GM12878 (cell line): ENCODE results near the gene MVB12B.

Experiments
- CHD2 ChIP-seq: IDR thresholded peaks from 2 replicates; pipeline ENCODE4 v1.6.1; 2011; ENCODE audit warnings: low read depth, low read length, improper control_type of control experiment, borderline replicate concordance
- JUND ChIP-seq: IDR thresholded peaks from 2 replicates; pipeline ENCODE4 v1.6.1; 2012; ENCODE audit warnings: low read depth, mild to moderate bottlenecking, low read length, improper control_type of control experiment, moderate library complexity
- NFXL1 ChIP-seq: fragments of 450-650 bp; IDR thresholded peaks from 2 replicates; pipeline ENCODE4 v1.6.1; 2017; ENCODE audit warnings: antibody characterized with exemption, mild to moderate bottlenecking, borderline replicate concordance
- POLR2A ChIP-seq: IDR thresholded peaks from 2 replicates; pipeline ENCODE4 v1.6.1; 2011; ENCODE audit warnings: low read depth, mild to moderate bottlenecking, low read length
- SIN3A ChIP-seq: IDR thresholded peaks from 2 replicates; pipeline ENCODE4 v1.6.1; 2012; ENCODE audit warnings: low read depth, low read length, improper control_type of control experiment
- TAF1 ChIP-seq: IDR thresholded peaks from 2 replicates; pipeline ENCODE4 v1.6.1; 2011; ENCODE audit warnings: mild to moderate bottlenecking, low read depth, low read length, borderline replicate concordance
- TF ChIP-seq, protein P1 (sequence below), 3 experiments: IDR thresholded peaks in 2 of 3; conservative IDR thresholded peaks in 1 of 3; 2 replicates each; pipeline ENCODE4 v1.5.1; 2011; ENCODE audit warnings: low read depth in 3 of 3, low read length in 3 of 3, mild to moderate bottlenecking in 3 of 3, control low read depth in 2 of 3, moderate library complexity in 2 of 3, inconsistent platforms in 1 of 3, mixed read lengths in 1 of 3; ENCODE audit not compliant: control insufficient read depth in 2 of 3, insufficient read depth in 1 of 3; ENCODE audit errors: extremely low read depth in 1 of 3
- TF ChIP-seq, protein P2 (sequence below): fragments of 450-650 bp; IDR thresholded peaks from 2 replicates; pipeline ENCODE4 v1.6.1; 2014; ENCODE audit warnings: mild to moderate bottlenecking

- TF ChIP-seq NFXL1 (no peak), JUND (no peak), POLR2A (no peak), TAF1 (no peak), SIN3A (no peak), CHD2 (no peak)
- TF ChIP-seq, protein P1, sequence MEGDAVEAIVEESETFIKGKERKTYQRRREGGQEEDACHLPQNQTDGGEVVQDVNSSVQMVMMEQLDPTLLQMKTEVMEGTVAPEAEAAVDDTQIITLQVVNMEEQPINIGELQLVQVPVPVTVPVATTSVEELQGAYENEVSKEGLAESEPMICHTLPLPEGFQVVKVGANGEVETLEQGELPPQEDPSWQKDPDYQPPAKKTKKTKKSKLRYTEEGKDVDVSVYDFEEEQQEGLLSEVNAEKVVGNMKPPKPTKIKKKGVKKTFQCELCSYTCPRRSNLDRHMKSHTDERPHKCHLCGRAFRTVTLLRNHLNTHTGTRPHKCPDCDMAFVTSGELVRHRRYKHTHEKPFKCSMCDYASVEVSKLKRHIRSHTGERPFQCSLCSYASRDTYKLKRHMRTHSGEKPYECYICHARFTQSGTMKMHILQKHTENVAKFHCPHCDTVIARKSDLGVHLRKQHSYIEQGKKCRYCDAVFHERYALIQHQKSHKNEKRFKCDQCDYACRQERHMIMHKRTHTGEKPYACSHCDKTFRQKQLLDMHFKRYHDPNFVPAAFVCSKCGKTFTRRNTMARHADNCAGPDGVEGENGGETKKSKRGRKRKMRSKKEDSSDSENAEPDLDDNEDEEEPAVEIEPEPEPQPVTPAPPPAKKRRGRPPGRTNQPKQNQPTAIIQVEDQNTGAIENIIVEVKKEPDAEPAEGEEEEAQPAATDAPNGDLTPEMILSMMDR (IDR thresholded peaks at IDR 0.05 in 2 of 3, conservative IDR thresholded peaks at IDR 0.05 in 1 of 3; ENCODE audit: control insufficient read depth in 2 of 3, extremely low read depth in 1 of 3, insufficient read depth in 1 of 3, low read depth in 3 of 3, low read length in 3 of 3): no peak
- TF ChIP-seq, protein P2, sequence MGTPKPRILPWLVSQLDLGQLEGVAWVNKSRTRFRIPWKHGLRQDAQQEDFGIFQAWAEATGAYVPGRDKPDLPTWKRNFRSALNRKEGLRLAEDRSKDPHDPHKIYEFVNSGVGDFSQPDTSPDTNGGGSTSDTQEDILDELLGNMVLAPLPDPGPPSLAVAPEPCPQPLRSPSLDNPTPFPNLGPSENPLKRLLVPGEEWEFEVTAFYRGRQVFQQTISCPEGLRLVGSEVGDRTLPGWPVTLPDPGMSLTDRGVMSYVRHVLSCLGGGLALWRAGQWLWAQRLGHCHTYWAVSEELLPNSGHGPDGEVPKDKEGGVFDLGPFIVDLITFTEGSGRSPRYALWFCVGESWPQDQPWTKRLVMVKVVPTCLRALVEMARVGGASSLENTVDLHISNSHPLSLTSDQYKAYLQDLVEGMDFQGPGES: no peak
Observed at GRCh38 chr9:126491949-126492348, 165.3 kb downstream of the MVB12B start.
